GM18870 (cell line): ENCODE data around the gene L1CAM.

Source experiments
- ATAC-seq: cut with Tn5 transposase; IDR thresholded peaks from one replicate; pipeline ENCODE4 v1.9.1; 2021; ENCODE audit warnings: moderate library complexity; ENCODE audit not compliant: unreplicated experiment

The L1CAM gene

DNA sequence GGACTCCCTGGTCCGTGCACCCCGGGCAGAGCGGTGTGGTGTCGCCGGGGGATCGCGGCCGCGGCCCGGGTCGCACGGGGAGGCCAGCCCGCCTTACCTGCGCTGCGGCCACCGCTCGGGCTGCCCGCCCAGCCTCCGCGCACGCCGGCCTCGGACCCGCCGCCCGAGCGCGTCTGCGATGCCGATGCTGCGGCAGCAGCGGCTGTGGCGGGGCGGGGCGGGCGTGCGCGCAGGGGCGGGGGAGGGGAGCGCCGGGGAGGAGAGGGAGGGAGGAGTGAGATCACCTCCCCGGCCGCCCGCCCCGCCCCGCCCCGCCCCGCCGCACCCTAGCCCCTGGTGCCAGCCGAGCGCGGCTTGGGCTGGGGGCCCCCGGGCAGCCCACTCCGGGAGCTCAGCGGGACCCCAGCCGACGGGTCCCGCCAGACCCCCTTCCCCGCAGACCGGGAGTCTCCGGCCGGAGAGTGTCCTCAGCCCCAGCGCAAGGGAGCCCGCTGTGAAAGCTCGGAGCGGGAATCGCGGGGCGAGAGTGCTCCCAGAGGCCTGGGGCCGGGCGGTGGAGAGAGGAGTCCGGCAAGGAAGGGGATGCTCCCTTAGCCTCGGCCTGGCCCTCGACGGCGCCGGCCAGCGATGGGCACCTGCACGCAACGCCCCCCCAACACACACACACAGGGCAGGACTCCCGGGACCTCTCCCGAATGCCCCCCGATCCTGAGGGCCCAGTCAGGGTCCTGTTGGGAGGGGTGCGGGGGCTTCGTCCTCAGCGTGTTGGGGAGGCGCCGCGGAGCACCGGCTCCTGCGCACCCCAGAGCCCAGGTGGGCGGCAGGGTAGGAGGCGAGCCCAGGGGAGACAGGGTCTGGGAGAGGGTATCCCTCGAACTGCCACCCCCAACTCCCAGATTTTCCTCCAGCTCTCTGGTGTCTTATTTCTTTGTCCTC, at the start of gene L1CAM:
Gene L1CAM (minus strand): TSS at position 206 of the 936 bp plus-strand sequence. CDS start 10,337 bp downstream, outside the sequence.
- ATAC-seq: no peak

DNA sequence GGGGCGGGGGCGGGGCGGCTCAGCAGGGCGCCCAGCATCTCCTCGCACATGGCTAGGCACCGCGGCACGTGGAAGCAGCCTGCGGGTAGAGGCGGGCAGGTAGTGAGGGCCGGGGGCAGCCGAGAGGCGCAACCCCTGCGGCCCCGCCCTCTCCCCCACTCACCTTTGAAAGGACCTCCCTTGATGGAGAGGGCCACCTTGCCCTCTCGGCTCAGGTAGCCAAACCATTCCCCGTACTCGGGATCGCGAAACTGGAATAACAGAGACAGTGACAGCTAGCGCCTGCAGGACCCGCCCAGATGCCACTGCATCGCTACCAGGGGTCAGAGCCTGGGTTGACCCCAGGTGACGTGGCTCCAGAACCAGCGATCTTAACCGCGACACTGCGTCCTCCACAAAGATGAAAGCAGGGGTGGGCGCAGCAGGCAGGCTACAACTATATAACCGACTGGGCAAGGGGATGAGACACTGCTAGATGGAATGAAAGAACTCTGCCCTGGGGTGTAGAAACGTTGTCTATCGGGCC, 49.4 kb upstream of the L1CAM start:
- no peak for ATAC-seq

- peak; percentile 46 for ATAC-seq
Observed at GRCh38 chrX:153934762-153935325, 48.9 kb upstream of the L1CAM start, which contains the start of gene NAA10. Gene NAA10 (minus strand): TSS chrX:153935037. CDS start chrX:153934904, 133 bp downstream.

DNA sequence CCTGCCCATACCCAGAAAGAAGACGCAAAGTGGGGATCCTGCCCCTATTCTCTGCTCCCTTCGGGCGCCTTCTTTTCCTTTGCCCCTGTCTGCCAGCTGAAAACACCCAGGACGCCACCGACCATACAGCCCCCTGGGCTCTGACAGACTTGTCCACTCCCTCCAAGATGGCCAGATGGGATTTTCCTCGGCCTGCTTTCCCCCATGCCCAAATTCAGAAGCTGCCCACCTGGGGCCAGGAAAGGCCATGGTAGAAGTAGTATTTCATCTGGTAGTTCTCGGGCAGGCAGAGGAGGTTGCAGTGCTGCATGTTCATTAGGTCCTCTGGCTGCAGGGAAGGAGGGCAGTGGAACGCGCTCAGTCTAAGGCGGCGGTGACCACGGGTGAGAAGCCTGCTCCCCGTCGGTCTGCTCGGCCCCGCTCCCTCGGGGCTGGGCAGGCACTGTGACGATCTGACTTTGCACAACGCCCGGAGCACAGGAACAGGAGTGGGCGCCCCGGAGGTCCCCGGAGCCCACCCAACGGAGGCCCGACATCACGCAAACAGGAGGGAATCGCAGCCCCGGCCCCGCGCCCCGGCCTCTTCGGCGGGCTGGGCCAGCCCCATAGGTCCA, 48.3 kb upstream of the L1CAM start:
- peak; percentile 21 for ATAC-seq

DNA sequence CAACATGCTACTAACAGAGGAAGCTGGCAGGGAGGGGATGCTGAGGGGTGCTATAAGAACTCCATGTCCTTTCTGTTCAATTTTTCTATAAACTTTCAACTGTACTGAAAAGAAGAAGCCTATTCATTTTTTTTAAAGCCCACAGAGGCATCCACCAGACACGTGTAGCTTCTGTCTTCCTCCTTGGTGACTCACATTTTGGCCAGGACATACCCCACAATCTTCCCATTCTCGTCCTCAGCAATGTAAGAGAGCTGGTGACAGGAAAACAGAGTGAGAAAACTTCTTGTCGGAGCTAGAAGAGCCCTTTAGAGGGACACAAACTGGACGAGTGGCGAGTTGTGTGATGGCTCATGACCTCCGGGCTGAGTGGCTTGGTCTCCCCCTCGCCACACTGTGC, 47.8 kb upstream of the L1CAM start:
- no peak for ATAC-seq

DNA sequence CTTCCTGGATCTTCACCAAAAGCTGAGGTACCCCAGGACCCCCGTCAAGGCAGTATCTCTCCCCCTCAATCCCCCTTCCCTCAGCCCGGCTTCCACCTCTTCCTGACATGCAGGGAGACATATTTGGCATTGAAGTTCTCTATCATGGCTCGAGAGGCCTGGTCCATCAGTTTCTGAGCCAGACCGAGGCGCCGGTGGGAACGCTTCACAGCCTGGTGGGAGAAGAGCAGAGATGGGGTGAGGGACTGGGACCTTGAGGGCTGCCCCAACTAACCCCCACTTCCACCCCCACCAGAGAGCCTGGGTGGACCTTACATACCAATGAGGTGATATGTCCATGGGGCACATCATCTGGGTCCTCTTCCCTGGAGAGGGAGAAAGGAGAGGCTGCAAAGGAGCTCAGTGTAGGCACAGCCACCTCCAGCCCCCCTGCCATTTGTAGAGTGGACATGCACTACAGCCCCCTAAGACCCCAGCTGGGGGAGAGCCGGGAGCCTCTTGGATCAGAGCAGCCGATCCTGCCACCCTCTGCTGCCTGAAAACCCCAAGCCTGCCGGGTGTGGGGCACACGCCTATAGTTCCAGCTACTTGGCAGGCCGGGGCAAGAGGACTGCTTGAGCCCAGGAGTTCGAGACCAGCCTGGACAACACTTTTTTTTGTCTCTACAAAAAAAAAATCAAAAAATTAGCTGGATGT, 46.4 kb upstream of the L1CAM start:
- ATAC-seq: no peak

GRCh38 chrX:153931748-153932147, 45.8 kb upstream of the L1CAM start:
- no peak for ATAC-seq

DNA sequence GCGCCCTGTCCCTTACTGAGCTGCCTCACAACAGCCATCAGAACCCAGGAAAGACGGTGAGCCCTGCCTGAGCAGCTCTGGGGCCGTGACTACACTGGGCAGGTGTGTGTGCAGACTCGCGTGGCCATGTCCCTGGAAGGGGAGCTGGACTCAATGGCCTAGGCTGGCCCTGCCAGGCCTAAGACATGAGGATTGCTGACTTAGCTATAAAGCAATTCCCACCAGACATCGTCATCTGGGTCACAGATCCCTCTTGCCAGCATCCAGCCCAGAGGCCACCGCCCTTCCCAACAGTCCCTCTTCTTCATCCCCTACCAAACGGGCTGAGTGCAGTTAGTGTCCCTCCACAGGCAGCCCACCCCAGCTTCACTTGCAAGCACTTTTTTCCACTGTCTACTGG, 45.2 kb upstream of the L1CAM start:
- no peak for ATAC-seq

DNA sequence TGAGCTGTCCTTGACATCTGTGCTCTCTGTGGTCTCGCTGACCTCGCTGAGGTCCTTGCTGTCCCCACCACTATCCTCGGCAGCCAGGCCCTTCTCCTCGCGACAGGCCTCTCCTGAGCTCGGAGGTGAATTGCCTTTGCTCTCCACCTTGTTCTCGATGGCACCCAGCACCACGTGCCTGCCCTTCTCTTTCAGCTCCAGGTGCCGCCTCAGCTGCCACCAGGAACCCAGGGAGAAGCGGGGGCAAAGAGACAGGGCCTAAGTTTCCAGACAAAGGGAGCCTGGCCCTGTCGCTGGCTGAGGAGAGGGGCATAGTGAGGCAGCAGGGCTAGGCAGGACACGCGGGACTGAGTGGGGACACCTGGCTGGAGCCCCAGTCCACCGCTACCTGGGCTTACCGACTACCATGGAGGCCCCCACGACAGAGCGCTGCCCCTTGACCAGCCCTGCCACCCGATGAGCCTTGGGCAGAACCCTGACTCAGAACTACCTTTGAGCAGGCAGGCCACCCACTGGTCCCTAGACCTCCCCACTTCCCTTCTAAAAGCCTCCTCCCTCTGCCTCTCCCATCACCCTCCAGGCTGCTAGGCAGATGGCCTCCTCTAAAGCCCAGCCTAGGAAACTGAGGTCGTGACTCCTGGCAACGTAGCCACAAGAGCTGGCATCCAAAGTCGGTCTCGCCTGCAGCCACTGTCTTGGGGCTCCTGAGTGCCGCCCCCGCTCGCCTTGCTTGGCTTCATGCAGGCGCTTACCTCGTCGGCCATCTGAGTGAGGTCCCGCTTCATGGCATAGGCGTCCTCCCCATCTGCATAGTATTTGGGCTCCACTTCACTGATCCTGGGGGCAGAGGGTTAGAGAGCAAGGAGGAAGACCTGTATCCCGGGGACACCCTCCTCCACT, 44.3 kb upstream of the L1CAM start:
- ATAC-seq: no peak

DNA sequence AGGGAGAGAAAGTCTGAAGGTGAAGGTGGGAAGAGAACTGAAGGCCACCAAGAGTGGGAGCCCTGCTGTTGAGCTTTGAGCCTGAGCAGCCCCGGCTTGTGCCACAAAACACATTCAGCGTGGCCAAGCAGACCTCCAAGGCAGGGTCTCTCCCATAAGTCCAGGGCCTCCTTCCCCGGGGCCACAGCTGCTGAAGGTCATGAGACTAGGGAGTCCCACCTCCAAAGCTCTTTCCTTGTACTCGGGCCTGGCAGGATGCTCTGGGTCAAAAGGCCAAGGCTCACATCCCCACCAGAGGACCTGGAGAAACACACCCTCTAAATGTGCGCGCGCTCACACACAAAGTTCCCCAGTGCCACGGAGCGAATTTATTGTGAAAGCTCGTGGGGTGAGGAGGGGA, 43.6 kb upstream of the L1CAM start:
- ATAC-seq: no peak

DNA sequence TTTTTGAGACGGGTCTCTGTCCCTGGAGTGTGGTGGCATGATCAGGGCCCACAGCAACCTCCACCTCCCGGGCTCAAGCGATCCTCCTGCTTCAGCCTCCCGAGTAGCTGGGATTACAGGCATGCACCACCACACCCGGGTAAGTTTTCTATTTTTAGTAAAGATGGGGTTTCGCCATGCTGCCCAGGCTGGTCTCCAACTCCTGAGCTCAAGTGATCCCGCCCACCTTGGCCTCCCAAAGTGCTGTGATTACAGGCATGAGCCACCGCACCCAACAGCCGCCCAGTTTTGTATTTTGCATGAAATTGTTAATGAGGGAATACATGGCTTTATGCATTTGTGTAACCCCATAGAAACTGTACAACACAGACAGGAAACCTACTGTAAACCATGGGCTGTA, 42.9 kb upstream of the L1CAM start:
- no peak for ATAC-seq

DNA sequence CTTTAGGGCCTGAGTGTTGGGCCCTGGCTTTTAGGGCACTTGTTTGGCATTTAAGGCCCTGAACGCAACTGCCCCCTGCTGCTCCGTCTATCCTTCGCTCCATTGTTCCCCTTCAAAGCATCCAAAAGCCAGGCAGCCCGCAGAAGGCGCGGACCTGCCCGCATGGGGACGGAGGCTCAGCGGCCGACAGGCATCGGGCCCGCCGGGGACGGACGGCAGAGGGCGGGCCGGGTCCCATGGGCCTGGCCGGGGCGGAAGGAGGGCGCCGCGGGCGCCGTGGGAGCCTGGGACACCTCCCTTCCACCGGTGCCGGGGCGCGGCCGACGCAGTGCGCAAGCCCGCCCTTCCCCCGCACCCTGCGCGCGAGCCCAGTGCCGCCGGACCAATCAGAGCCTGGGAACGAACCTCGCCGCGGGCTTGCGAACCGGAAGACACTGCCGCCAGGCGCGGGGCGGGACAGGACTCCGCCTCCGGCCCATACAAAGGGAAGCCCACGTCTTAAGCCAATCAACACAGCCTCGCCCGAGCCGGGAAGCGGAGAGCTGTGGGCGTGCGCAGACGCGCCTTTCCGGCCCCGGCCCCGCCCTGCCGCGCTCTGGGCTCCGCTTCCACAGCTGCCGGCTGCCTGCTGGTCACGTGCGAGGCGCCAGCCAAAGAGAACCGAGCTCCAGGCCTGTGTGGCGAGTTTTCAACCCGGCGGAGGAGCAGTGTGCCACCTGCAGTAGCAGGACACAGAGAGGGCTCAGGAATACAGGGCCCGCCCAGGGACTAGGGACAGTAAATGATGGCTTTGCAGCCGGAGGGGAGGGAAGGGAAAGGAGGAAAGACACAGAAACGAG, 42.2 kb upstream of the L1CAM start:
- peak; percentile 81 for ATAC-seq

GRCh38 chrX:153927672-153927921, 41.6 kb upstream of the L1CAM start:
- no peak for ATAC-seq

DNA sequence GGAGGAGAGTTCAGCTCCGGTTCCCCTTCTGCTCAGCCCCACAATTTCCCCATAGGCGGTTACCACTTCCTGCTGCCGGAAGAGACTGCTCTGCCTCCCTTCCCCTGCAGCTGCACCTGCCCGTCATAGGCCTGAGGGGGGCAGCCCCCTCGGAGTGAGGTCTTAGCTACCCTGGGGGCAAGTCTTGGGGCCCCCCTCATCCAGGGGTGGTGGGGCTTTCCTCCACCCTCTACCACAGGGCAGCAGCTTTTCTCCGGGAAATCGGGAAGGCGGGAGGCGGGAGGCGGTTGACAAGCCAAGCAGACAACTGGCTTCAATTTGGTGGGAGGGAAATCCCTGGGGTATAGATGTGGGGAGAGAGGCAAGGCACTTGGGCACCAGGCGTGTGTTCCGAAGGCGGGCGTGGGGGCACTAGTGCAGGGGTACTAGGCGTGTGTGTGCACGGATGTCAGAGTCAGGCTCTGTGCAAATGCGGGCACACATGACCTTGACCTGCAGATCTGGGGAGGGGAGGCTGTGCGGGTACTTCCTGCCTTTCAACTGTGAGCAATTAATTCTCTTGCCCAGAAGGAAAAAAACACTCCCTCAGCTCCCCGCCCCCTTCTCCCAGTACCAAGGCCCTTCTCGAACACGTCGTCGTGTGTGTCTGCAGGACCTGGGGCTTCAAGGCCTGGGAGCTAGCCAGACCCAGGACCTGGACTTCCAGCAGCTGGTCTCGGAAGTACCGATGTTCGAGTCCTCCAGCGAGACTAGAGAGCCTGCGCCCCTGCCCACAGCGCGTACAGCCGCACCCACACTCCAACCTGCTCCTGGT, 41.1 kb upstream of the L1CAM start:
- peak; percentile 33 for ATAC-seq

GRCh38 chrX:153926552-153926857, 40.5 kb upstream of the L1CAM start:
- ATAC-seq: no peak

DNA sequence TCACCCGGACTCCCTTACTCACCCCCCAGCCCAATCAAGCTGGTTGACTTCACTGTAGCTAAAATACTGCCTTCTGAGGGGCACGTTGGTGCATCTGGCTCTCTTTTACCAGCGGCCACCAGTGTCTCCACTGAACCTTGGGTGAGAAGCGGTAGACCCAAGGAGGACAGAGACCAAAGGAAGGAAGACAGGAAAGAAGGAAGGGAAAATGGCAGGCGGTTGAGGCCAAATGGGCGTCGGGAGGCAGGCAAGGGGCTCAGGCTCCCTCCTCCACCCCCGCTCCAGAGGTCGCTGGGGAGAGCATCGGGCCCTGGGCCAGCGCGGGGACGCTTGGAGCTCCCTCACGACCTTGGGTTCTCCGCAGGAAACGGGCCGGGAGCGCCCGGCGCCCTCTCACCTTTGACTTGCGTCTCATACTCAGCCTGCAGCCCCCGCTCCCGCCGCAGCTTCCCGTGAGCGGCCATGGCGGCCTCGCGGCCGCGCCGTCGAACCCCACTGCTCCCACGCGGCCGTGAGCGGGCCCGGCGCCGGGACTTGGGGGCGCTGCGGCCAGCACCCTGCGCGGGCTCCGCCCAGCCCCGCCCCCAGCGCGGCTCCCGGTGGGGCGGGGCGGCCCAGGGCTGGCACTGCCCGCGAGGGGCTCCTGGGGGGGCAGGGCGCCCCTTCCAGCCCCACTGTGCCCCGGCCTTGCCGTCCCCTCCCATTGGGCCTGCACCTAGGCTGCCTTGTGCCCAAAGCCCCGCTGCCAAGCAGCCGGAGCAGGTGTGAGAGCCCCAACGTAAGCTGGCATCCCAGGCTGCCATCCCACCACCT, 40.0 kb upstream of the L1CAM start, which contains the start of gene ARHGAP4:
Gene ARHGAP4 (minus strand): TSS at position 526 of the 813 bp plus-strand sequence. CDS start 62 bp downstream, at position 464.
- ATAC-seq: no peak

GRCh38 chrX:153925387-153925738, 39.4 kb upstream of the L1CAM start:
- no peak for ATAC-seq
